K562 treated with DMSO at 1 percent for 12 hours (cell line): ENCODE measurements around the gene PRDM16. TPM values are rescaled to one million over a fixed set of nuclear protein-coding genes. Genes with fewer than 3 reads are reported as not detected.

ENCODE experiments used
- total RNA-seq: library from RNA; unstranded; fragments of 300-600 nt; gene quantifications from 2 replicates; pipeline ENCODE4 v1.2.3, GENCODE V29; 2022; ENCODE audit not compliant: insufficient read depth

The PRDM16 gene
- not detected in 2 replicates for total RNA-seq

GRCh38 chr1:3068564-3069431 is at the start of gene PRDM16:
PRDM16 (plus strand) TSS chr1:3069203; CDS start chr1:3069260, 57 bp downstream.

GRCh38 chr1:3021233-3021671 is 47.8 kb upstream of the PRDM16 start, which contains the start of gene ACTRT2:
ACTRT2 (plus strand) TSS chr1:3021467; CDS start chr1:3021687, 220 bp downstream.

GRCh38 chr1:3453891-3454810 is 385.1 kb downstream of the PRDM16 start, which contains the start of gene ARHGEF16:
ARHGEF16 (plus strand) TSS chr1:3454665; CDS start chr1:3463085, 8,420 bp downstream.

Other genes starting within 250 kb of the PRDM16 start
- gene ACTRT2, start 47.7 kb upstream of the PRDM16 start, total RNA-seq, result not detected in 2 replicates